HG02852 (cell line): Measurements from ENCODE around the gene KCNAB3.

Source experiments
- ATAC-seq: cut with Tn5 transposase; IDR thresholded peaks from one replicate; pipeline ENCODE4 v1.9.1; 2021; ENCODE audit warnings: mild to moderate bottlenecking, moderate library complexity; ENCODE audit not compliant: unreplicated experiment

KCNAB3 gene

DNA sequence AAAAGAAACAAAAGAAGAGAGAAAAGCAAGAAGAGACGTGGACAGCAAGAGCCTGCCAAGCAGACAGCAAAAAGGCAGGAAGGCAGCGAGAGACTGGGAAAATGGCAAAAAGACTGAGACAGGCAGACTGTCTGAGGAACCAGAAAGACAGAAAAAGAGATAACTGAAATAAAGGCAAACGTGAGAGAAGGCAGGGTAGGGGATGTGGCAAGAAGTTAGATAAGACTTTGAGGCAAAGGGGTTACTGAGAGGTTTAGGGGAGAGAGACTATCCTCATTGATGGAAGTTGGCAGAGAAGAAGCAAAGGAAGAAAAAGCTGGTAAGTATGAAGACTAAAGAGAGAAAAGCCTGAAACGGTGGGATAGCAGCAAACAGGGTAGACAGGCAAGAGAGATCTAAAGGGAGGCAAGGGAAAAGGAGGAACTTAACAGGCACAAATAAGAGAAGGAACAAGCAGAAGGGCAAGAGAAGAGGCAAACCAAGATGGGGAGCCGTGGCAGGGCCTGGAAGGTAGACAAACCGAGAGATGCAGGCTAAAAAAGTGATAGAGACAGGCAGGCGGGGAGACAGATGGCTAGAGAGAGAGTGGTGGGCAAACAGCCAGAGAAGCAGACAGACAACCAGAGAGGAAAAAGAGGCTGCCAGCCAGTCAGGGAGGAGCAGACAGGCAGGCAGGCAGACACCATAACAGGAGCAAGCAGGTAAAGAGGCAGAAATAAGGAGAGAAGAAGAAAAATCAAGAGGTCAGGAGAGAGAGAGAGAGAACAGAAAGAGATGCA, 48.2 kb downstream of the KCNAB3 start:
- ATAC-seq = no peak

DNA sequence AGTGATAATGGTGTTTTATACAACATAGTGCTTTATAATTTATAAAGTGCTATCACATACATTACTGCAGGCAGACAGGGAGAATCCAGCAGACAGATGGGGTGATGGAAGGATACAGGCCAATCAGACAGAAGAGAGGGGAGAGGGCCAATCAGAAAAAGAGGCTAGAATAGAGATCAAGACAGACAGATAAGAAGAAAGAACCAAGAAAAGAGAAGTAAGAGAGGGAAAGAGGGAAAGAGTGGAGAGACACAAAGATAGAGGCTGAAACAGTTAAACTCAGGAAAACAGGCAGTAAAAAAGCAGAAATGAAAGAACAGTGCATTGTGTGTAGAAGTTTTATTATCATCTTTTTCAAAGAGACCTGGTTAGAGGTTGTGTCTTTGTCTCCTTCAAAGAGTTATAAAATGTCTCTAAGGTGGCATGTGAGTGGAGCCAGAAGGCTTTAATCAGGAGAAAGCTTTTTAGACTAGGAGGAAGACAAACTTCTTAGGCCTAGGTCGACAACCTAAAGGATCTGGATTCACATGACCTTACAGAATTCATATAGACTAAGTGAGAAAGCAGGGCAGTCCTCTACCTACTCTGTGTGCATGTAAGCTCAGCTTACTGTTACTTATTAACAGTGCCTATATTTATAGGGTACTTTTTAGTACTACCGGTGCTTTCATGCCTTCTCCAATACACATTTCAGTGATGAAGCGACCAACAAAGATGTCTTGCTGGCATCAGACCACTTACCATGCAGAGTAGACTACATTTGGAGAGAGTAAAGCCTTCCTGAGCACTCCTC, 49.4 kb downstream of the KCNAB3 start:
- ATAC-seq = no peak

GRCh38 chr17:7878234-7878633, 51.4 kb downstream of the KCNAB3 start:
- ATAC-seq = no peak

- no peak for ATAC-seq
Observed at GRCh38 chr17:7875804-7876370, 53.8 kb downstream of the KCNAB3 start.

DNA sequence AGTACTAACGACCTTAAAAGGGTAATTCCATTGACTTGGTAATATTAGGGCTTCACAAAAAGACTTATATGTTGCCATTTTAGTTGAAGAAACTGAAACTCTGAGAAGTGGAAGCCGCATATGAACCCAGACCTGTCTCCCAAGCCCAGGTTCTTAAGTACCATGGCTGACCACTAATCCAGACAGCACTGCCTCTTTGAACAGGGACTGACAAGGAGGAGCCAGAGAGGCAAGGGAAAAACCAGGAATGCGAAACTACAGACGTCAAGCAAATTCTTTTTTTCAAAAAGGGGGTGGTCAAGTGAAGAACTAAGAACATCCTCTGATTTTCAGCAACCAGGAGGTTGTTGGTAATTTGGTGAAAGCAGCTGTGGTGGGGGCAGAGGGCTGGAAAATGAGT, 56.6 kb downstream of the KCNAB3 start:
- no peak for ATAC-seq
